ENCODE measurements around the gene DNAH10.

DNA sequence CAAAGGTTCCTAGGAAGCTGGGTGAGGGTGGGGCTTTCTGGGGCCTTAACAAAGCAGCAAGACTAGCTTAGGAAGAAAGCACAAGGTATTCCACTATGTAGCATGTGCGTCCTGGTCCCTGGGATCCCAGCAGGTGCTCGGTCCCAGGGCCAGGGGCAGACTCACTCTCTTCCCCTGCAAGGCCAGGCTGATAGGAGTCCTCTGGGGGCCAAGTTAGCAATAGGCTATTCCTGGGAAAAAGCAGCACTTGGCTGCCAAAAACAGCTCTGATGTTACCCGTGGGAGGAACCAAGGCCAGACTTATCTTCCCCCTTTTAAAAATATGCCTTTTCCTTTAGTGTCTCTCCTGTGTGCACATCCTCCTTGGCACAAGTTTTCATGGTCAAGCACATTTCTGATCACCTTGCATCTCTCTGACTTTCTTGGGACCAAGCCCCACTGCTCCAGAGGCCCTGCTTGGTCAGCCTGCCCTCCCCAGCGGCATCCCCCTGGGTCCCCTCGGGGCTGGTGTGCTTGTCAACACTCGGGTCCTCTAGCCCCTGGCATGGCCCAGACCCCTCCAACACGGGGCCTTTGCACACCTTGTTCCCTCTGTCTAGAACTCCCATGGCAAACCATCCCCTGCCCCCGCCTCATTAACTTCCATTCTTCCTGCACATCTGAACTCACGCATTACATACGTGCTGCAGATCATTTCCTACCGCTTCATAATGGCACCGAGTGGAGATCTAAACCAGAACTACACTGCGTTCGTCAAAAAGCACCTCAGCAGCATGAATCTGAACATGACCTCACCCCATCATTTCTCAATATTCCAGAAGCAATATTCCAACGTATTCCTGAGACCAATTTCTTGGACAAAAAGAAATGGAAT lies 188.6 kb downstream of the DNAH10 start:
- TF ChIP-seq, protein P1, sequence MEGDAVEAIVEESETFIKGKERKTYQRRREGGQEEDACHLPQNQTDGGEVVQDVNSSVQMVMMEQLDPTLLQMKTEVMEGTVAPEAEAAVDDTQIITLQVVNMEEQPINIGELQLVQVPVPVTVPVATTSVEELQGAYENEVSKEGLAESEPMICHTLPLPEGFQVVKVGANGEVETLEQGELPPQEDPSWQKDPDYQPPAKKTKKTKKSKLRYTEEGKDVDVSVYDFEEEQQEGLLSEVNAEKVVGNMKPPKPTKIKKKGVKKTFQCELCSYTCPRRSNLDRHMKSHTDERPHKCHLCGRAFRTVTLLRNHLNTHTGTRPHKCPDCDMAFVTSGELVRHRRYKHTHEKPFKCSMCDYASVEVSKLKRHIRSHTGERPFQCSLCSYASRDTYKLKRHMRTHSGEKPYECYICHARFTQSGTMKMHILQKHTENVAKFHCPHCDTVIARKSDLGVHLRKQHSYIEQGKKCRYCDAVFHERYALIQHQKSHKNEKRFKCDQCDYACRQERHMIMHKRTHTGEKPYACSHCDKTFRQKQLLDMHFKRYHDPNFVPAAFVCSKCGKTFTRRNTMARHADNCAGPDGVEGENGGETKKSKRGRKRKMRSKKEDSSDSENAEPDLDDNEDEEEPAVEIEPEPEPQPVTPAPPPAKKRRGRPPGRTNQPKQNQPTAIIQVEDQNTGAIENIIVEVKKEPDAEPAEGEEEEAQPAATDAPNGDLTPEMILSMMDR (IDR thresholded peaks at IDR 0.05; ENCODE audit: insufficient read depth, low read length, poor library complexity, severe bottlenecking), result no peak
- TF ChIP-seq EZH2phosphoT487 (conservative IDR thresholded peaks at IDR 0.05; ENCODE audit: low read length), result no peak

Measured in SU-DHL-6 (cell line).